Tibial artery (tissue), 4 donors: Measurements from ENCODE around the gene HTR3B.
A peak's percentile ranks its signal among the peaks of the same experiment; 100 is the strongest.

Source experiments
- DNase-seq, 2 donors: peaks; one replicate each; pipeline ENCODE4 v3.0.0-alpha.2; 2019
- H3K27ac ChIP-seq, 2 donors: fragments of 200-600 bp; sonication (generic) in 1 of 2; 1 replicate in 1 of 2; 2 replicates in 1 of 2; pipeline ENCODE4 v1.5.1; 2018 to 2019; ENCODE audit warnings: mild to moderate bottlenecking in 1 of 2
- H3K27me3 ChIP-seq, 2 donors: fragments of 200-600 bp; sonication (generic) in 1 of 2; one replicate each; pipeline versions ENCODE4 v1.5.1 to v1.6.0; 2016 to 2019
- H3K36me3 ChIP-seq, 3 donors: fragments of 200-600 bp; sonication (generic) in 2 of 3; one replicate each; pipeline ENCODE4 v1.5.1; 2016 to 2019; ENCODE audit warnings: mild to moderate bottlenecking in 2 of 3
- H3K4me1 ChIP-seq, 4 donors: fragments of 200-600 bp; sonication (generic) in 2 of 4; 1 replicate in 3 of 4; 2 replicates in 1 of 4; pipeline ENCODE4 v1.5.1; 2016 to 2019
- H3K4me3 ChIP-seq, 2 donors: fragments of 200-600 bp; sonication (generic) in 1 of 2; 1 replicate in 1 of 2; 2 replicates in 1 of 2; pipeline ENCODE4 v1.5.1; 2018 to 2019; ENCODE audit warnings: mild to moderate bottlenecking in 2 of 2
- H3K9me3 ChIP-seq, 3 donors: fragments of 200-600 bp; sonication (generic) in 1 of 3; one replicate each; pipeline ENCODE4 v1.5.1; 2016 to 2019
- intact Hi-C: fragments of 100-400 bp; cut with DNase I; formaldehyde crosslinking; loops from one replicate; pipeline ENCODE4 v1.15.0; 2023; ENCODE audit warnings: low total_unique reads
- TF ChIP-seq, protein P1 (sequence below), 2 experiments: fragments of 200-600 bp in 1 of 2; fragments of 450-650 bp in 1 of 2; IDR thresholded peaks; one replicate each; pipeline ENCODE4 v1.5.1; 2017 to 2019; ENCODE audit warnings: antibody characterized with exemption in 2 of 2, mild to moderate bottlenecking in 1 of 2, moderate library complexity in 1 of 2

Gene HTR3B

DNA sequence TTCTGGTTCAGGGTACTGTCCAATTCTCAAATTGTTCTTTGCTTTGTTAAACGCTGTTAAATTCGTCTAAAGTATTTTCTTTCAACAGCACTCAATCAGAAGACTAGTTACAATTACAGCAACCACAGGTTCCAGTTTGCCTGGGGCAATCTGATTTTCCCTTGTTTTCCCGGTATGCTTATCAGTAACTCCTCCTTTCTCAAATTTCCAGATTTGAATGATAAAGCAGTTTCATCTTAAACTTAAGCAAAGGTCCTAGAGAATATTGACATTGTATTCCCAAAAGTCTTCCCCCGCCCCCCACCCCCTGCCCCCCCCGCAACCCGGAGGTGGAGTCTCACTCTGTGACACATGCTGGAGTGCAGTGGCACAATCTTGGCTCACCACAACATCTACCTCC, 18.7 kb upstream of the HTR3B start:
- Histone ChIP-seq H3K36me3 (no peaks in the 10 kb centered on the region), H3K27me3 (no peaks in the 10 kb centered on the region), H3K9me3 (no peaks in the 10 kb centered on the region), H3K27ac (no peak overlapping the region), H3K4me3 (no peak overlapping the region), H3K4me1 (peaks cover 0 to 4% (median 2%) of the 10 kb centered on the region in 4 donors)
- TF ChIP-seq, protein P1, sequence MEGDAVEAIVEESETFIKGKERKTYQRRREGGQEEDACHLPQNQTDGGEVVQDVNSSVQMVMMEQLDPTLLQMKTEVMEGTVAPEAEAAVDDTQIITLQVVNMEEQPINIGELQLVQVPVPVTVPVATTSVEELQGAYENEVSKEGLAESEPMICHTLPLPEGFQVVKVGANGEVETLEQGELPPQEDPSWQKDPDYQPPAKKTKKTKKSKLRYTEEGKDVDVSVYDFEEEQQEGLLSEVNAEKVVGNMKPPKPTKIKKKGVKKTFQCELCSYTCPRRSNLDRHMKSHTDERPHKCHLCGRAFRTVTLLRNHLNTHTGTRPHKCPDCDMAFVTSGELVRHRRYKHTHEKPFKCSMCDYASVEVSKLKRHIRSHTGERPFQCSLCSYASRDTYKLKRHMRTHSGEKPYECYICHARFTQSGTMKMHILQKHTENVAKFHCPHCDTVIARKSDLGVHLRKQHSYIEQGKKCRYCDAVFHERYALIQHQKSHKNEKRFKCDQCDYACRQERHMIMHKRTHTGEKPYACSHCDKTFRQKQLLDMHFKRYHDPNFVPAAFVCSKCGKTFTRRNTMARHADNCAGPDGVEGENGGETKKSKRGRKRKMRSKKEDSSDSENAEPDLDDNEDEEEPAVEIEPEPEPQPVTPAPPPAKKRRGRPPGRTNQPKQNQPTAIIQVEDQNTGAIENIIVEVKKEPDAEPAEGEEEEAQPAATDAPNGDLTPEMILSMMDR (IDR thresholded peaks at IDR 0.05), result no peak
- intact Hi-C loops, result no loop called here
- DNase-seq, result no peak

DNA sequence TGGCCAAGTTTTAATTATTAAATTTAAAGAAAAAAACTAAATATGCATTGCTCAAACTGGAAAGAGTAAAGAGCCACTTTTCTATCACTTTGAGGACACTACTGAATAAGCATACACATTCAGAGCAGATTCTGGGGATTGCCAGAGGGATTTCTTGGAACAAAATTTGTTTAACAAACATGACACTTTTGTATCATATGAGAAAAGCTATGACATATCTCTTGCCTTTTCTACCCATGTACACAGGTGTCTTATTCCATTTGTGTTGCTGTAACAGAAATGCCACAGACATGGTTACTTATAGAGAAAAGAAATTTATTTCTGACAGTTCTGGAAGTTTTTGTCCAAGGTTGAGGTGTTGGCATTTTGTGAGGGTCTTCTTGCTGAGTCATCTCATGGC, 15.7 kb upstream of the HTR3B start:
- no peak for DNase-seq
- no peaks in the 10 kb centered on the region for H3K27me3 ChIP-seq
- H3K4me3 ChIP-seq, result no peak overlapping the region
- H3K36me3 ChIP-seq, result no peaks in the 10 kb centered on the region
- no peaks in the 10 kb centered on the region for H3K9me3 ChIP-seq
- H3K4me1 ChIP-seq, result peaks cover 0 to 4% (median 2%) of the 10 kb centered on the region in 4 donors
- TF ChIP-seq, protein P1 (IDR thresholded peaks at IDR 0.05), result no peak
- intact Hi-C loops, result no loop called here
- H3K27ac ChIP-seq, result no peak overlapping the region

DNA sequence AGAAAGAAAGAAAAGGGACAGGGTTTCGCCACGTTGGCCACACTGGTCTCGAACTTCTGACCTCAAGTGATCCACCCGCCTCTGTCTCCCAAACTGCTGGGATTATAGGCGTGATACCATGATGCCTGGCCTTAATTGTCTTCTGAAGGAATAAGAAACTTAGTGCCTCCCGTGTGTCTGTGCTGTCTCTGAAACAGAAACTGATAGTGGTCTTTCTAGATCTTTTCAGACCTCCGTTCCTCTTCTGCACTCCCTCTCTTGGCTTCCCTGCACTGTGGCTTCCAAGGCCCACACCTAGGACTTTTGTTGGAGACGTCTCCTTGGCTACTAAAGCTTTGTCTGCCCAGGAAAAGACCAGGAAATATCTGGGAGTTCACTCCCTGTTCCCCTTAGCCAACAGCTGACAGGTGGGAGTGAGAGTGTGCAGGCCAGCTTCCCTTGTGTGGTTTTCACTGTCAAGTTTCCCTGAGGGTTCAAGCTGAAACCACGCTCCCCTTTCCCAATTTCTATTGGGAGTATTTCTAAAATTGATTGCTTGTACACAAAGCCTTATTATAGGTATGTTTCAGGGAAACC, 10.1 kb upstream of the HTR3B start:
- intact Hi-C loops, result loop anchor here (10.0 kb wide), 1 partner anchor 100 kb away; no protein-coding TSS in a partner anchor
- TF ChIP-seq, protein P1 (IDR thresholded peaks at IDR 0.05), result no peak
- Histone ChIP-seq H3K36me3 (no peaks in the 10 kb centered on the region), H3K27ac (no peak overlapping the region), H3K4me3 (no peak overlapping the region), H3K9me3 (no peaks in the 10 kb centered on the region), H3K4me1 (no peaks in the 10 kb centered on the region), H3K27me3 (no peaks in the 10 kb centered on the region)
- no peak for DNase-seq

GRCh38 chr11:113895367-113896155, 9.0 kb upstream of the HTR3B start:
- intact Hi-C loops, result loop anchor here (5.0 to 10.0 kb wide), 2 partner anchors 99 to 367 kb away; no protein-coding TSS in a partner anchor
- H3K9me3 ChIP-seq, result no peaks in the 10 kb centered on the region
- H3K27me3 ChIP-seq, result no peaks in the 10 kb centered on the region
- DNase-seq, result no peak
- H3K4me1 ChIP-seq, result no peaks in the 10 kb centered on the region
- no peak overlapping the region for H3K27ac ChIP-seq
- TF ChIP-seq, protein P1 (IDR thresholded peaks at IDR 0.05), result no peak
- H3K36me3 ChIP-seq, result no peaks in the 10 kb centered on the region
- no peak overlapping the region for H3K4me3 ChIP-seq

GRCh38 chr11:113896156-113896879, 8.3 kb upstream of the HTR3B start:
- H3K27me3 ChIP-seq, result no peaks in the 10 kb centered on the region
- no peaks in the 10 kb centered on the region for H3K9me3 ChIP-seq
- no peak overlapping the region for H3K27ac ChIP-seq
- no peak overlapping the region for H3K4me3 ChIP-seq
- TF ChIP-seq, protein P1 (IDR thresholded peaks at IDR 0.05), result peak; percentile 61 to 75
- intact Hi-C loops, result loop anchor here (5.0 to 10.0 kb wide), 2 partner anchors 98 to 366 kb away; no protein-coding TSS in a partner anchor
- no peaks in the 10 kb centered on the region for H3K4me1 ChIP-seq
- peak in 1 of 2 donors; percentile 37 for DNase-seq
- no peaks in the 10 kb centered on the region for H3K36me3 ChIP-seq
